Stimulated activated CD8-positive, alpha-beta memory T cell treated with anti-CD3 and anti-CD28 coated beads, Interleukin-7, amount 100 ng/mL, for 1 hour (primary cell): Measurements from ENCODE around the gene CRY2.

ENCODE experiments used
- DNase-seq, 2 donors: peaks; one replicate each; pipeline ENCODE4 v3.0.0-alpha.2; 2020; ENCODE audit warnings: low read depth in 2 of 2

Gene CRY2

DNA sequence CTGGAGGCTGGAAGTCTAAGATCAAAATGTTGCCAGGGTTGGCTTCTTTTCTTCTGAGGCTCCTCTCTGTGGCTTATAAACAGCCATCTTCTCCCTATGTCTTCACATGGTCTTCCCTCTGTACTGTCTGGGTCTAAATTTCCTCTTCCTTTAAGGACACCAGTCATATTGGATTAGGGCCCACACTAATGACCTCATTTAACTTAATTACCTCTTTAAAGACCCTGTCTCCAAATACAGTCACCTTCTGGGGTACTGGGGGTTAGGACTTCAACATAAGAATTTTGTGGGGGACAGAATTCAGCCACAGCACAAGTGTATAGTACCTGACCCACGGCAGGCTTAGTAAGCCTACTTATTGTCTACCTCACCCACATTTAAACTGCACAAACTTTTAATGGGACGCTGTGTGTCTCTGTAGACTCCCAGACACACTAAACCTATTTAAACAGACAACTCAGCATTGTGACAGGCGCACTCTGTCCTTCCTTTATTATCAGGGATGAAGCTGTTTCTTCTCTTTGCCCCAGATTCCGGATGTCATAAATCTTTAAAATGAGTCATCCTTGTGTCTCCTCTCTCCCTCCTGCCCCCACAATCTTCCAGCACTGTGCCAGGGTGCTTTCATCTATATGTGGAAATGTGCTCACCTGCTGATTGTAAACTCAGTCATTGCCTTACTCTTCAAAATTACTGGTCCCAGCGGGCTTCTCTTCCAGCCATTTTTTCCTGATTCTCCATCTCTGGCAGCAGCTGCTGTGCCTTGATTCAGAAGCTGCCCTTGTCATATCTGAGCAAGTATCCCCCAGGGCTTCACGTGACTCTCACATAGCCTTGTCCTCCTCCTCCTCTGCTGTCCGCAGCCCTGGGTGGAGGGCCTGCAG lies 32.8 kb downstream of the CRY2 start:
- no peak for DNase-seq

- no peak for DNase-seq
Observed at GRCh38 chr11:45880772-45881570, 33.7 kb downstream of the CRY2 start.

DNA sequence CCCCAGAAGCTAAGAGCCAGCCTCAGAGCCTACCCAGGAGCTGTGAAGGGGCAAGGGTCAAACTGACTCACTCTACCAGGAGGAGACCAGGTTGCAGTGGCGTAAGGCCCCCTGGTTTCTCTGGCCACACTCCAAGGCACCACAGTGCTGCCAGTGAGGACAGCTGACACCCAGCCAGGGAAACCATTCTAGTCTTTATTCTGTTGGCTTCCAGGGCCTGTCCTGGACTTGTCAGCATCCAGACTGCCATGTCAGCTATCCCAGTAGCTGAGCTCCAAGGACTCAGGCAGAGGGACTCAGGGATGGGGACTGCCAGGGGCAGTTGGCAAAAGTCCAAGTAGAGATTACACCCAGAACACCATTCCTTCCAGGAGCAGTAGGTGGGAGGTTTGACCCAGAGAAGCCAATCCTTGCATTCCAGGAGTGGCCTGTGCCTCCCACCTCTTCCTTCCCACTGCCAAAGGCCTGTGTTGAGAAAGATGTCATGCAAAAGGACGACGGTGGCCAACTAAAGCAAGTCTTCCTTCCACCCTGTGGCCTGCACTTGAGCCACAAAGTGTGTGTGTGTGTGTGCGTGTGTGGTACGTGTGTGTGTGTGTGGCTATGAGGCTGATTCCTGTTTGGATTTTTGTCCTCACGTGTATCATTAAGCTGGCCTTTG lies 34.6 kb downstream of the CRY2 start:
- no peak for DNase-seq

DNA sequence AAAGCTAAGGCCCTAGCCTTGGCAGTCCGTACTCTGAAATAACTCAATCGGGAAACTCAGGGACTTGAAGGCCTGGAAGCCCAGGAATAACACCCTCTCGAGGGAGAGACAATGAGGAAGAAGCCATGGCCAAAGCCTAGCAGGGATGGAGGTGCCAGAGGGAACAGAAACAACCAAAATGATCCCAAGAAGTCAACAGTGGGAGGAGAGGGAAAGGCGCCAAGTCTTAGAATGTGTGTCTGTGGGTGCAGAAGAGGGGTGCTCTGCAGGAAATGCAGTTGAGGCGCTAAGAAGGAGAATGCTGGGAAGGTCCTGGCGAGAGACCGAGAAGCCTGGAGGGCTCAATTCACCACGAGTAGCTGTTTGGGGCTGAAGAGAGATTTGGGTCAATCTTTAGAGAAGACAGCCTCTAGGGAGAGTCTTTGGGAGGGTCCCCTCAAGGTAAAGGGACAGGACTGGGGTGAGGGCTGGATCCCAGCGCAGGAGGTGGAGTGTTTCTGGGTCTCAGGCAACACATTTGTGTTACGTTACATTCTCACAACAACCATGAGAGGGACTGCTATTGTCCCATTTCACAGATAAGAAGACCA lies 37.4 kb downstream of the CRY2 start:
- no peak for DNase-seq

GRCh38 chr11:45885274-45885920 lies 38.1 kb downstream of the CRY2 start, which contains the start of gene MAPK8IP1:
TSS of gene MAPK8IP1 (plus strand) at chr11:45885651. CDS start at chr11:45885821, 170 bp downstream.
- peak; percentile 13 to 29 for DNase-seq

DNA sequence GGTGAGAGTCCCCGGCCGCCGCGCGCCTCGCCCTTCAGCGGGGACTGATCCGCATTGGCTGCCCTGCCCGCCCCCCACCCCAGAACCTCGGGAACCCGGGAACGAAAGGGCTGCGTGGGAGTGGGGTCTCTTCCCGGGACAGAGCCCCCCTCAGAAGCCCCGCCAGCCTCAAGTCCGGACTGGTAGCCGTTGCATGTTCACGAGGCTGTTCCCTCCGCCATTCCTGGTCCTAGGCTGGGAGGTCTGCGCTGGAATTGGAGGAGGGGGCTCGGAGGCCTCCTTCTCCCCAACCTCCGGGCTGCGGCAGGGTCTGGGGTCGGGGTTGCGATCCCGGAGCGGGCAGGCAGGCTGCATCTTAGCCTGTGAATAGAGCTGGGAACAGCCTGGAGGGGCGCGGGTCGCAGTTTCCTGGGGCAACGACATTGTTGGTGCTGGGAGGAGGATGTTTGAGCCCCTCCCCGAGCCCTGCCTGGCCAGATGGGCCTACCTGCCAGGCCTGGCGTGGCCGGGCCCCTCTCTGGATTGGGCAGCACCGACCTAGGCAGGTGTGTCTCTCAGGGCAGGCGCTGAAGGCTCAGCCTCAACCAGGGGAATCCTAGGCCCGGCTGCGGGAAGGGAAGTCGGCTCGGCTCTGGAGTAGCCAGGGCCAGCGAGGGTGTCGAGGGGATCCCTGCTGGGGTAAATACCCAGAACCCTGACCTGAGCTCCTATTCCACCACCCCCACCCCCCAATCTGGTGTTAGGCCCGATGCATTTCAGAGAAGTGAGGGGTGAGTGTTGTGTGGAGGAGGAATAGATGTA lies 38.8 kb downstream of the CRY2 start:
- DNase-seq: no peak

GRCh38 chr11:45886816-45887520 lies 39.7 kb downstream of the CRY2 start:
- DNase-seq: no peak

DNA sequence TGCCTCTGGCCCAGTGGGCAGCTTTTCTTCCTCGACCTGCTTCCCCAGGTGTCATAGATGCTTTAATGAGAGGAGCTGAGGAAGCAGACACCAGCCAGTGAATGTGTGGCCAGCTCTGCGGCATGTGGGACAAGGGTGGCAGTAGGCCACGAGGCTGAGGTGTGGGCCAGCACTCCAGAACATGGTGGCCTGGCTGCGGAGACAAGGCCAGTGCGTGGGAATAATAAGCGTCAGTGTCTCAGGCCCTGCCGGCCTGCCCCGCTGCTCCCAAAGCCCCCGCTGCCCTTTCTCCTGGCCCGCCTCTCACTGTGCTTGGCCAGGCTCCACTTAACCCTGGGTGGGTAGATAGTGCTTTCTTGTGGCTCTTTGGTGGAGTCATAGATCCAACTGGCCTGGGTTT lies 40.3 kb downstream of the CRY2 start:
- DNase-seq: no peak

DNA sequence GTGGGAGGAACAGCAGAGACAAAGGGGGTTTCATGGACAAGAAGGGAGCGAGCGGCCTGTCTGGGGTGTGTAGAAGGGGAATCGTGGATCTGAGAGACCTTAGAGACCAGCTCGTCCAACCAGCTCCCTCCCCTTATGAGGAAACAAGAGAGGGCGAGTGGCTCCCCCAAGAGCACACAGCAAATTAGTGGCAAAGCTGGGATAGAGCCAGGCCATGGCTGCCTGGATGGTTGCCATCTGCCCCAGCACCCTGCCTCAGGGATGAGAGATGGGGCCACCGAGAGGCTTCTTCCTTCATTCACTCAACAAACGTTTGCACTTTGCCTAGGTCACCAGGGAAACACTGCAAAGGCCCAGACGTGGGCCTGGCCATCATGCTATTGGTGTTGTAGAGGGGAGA lies 42.3 kb downstream of the CRY2 start:
- DNase-seq: no peak

GRCh38 chr11:45889966-45890365 lies 42.7 kb downstream of the CRY2 start:
- no peak for DNase-seq

DNA sequence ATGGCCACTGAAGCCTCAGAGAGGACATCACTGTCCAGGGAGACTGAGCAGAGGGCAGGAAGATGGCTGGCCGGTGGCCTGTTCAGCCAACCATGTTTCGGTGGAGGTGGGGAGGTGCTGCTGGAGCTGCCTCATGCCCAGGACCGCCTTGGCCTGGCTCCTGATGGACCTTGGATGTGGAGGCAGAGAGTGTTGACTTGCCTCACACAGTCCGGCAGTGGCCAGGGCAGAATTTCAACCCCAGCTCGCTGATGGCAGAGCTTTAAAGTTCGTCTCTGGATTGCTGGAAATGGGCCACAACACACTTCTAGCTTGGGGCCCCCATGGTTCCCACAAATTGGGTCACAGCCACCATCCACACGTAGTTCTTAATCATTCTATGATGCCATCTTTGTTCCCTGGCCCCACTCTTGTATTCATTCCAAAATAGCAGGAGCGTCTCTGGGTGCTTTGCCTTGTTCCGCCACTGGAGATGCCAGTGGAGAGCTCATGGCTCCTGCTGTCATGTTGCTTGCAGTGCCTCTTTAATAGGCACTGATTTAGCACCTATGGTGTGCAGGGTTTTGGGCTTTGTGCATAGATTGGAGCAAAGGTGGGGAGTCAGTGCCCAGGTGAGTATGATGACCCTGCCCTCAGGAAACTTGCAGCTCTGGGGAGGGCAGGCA lies 43.7 kb downstream of the CRY2 start:
- DNase-seq: no peak

DNA sequence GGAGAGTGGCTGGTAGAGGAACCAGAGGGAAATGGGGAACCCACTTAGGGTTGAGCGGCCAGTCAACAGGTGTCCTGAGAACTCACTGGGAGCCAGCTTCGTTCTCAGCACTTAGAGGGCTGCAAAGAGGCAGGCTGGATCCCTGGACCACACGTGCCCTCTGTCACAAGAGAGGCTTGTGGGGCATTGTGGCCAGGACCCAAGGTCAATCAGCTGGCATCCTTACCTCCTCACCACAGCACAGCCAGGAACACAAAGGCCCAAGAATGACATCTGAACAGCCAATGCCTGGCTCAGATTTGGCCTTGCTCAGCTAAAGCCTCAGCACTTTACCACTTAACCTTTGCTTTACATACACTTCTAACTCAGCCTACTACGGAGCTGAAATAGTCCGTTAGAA lies 45.6 kb downstream of the CRY2 start:
- DNase-seq: no peak

- DNase-seq: no peak
Observed at GRCh38 chr11:45894555-45895247, 47.4 kb downstream of the CRY2 start.

DNA sequence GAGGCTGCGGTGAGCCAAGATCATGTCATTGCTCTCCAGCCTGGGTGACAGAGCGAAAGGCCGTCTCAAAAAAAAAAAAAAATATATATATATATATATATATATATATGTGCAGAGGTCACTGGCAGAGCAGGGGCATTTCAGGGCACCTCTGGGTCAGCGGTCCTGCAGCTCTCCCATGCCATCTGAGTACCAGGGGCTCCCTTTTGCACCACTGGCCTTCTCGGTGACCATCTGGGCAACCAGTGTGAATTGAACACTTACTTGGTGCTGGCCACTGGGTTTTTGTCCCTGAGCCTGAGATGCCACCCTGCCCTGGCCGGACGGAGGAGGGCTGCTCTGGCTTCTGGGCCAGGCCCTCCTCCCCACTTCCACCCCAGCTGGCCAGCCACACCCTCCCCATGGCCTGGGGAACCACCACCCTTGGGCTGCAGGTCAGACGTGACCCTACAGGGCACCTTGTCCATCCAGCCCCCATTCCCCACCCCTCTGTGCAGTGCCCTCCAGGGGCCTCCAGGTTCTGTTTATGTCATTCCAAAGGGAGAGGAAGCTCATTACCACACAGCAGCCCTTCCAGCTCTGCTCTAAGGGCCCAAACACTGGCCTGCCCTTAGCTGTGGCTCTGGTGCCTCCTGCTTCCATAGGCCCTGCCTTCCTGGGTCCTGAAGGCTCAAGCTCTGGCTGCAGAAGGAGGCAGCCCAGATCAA lies 48.4 kb downstream of the CRY2 start:
- no peak for DNase-seq

DNA sequence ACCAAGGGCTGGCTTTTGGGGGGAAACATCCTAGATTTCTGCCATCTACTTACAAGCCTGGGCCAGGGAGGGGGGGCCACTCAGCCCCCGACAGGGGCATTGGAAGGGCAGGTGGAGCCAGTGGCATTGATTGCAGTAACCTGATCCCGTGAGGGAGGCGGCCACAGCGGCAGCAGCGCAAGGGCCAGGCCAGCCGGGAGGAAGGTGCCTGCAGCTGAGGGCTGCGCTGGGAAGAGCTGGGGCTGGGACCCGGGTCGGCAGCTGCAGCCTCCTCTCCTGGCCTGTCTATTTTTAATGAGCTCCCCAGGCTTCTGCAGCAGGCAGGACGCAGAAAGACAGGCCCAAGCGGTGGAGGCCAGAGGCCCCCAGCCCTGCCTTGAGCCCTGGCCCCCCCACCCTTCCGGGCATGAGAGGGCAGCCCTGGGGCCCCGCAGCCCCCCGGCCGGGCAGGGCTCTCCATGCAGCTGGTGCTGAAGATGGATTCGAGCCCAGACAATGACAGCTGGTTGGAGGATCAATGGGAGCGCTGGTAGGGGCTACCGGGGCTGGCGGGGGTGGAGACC lies 49.2 kb downstream of the CRY2 start:
- no peak for DNase-seq

DNA sequence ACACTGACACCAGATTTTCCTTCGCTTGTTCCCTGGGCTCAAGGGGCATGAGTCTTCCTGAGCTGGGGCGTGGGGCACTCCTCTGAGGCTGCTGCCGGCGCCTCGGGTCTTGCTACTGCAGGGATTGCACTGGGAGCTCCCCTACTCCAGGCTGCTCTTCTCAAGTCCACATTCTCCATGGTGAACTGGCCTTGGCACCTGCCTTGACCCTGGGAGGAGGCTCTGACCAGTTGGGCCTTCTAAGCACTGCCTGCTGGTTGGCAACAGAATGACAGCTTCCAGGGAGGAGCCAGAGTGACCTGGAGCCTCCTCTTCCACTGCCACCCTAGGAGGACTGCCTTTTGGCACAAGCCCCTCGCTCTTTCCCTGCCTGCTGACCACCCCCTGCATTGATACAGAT lies 50.3 kb downstream of the CRY2 start:
- DNase-seq: no peak

DNA sequence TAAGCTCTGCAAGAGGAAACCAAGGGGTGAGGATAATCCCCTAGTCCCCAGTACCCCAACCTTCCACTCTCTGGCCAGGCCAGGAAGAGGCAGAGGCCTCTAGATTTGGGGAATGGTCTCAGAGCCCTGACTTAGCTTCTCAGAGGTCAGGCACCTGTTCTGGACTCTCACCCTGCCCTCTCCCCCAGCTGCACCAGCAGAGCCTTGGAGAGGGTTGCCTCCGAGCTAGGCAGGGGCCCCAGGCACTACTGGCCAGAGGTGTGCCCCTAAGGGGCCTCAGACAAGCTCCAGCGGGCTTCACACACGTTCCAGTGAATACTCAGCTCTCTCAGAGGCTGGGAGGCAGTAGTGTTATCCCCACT lies 51.8 kb downstream of the CRY2 start:
- no peak for DNase-seq
